COLO668 (cell line): ENCODE results near the gene ATP2A1.
"Not testable (repeated sequence)": the region's sequence is repeated elsewhere in the genome, so short reads cannot be mapped to it uniquely, and the experiment has no call there.

ENCODE experiments used
- DNase-seq: peaks from one replicate; lab custom pipeline; 2025; ENCODE audit not compliant: unreplicated experiment; lab: John Stamatoyannopoulos, UW

Gene ATP2A1

GRCh38 chr16:28858421-28858820 is 19.9 kb upstream of the ATP2A1 start:
- no peak for DNase-seq

DNA sequence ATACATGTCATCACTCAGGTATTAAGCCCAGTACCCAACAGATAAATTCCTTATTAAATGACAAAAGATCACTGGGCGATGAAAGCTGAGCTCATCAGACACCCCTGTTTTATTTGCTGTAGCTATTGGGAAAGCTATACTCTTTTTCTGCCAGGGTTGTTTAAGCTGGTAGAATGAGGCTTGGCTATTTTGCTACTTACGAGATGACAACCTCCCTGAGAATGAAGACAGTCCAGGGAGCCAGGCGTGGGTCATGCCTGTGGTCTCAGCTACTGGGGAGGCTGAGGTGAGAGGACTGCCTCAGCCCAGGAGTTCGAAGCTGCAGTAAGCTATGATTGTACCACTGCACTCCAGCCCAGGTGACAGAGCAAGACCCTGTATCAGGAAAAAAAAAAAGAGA is 19.0 kb upstream of the ATP2A1 start:
- no peak for DNase-seq

GRCh38 chr16:28863929-28864793 is 14.1 kb upstream of the ATP2A1 start:
- DNase-seq, result no peak

GRCh38 chr16:28865001-28865688 is 13.1 kb upstream of the ATP2A1 start:
- DNase-seq, result no peak

GRCh38 chr16:28865722-28866453 is 12.4 kb upstream of the ATP2A1 start:
- DNase-seq, result no peak

DNA sequence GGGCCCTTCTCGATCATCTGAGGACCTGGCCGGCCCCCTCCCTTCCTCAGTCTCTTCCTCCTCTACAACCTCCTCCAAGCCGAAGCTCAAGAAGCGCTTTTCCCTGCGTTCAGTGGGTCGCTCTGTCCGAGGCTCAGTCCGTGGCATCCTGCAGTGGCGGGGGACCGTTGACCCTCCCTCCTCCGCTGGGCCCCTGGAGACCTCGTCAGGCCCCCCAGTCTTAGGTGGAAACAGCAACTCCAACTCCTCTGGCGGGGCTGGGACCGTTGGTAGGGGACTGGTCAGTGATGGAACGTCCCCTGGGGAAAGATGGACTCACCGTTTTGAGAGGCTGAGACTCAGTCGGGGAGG is 11.9 kb upstream of the ATP2A1 start:
- no peak for DNase-seq

GRCh38 chr16:28867241-28867640 is 11.0 kb upstream of the ATP2A1 start:
- no peak for DNase-seq

GRCh38 chr16:28867646-28868045 is 10.6 kb upstream of the ATP2A1 start:
- DNase-seq, result not testable (repeated sequence)

DNA sequence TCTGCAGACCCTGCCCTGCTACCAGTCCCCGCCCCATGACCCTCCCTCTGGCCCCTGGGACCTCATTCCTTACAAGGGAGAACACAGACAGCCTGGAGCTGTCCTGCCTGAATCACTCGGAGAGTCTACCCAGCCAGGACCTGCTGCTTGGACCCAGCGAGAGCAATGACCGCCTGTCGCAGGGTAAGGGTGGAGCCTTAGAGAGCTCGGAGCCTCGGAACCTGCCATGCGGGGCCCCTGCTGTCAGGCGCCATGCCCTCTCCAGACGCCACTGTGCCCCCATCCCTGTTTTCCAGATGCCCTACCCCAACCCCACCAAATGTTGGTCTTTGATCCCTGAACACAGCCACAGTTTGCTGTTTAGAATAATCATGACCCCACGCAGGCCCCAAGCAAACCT is 9.1 kb upstream of the ATP2A1 start:
- no peak for DNase-seq

DNA sequence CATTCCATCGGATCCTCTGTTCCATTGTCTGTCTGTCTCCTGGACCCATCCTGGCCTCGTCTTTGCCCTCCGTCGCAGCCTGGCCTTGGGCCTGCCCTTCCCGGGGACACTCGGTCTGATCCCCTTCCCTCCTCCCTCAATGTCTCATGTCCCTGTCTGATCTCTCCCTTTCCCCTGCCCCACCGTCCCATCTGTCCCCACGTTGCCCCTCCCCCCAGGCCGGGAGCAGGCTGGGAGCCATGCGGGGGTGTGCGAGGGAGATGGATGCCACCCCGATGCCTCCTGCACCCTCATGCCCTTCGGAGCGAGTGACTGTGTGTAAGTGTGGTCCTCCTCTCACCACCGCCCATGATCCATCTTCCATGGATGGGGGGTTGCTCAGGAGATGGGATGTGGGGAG is 5.3 kb upstream of the ATP2A1 start:
- DNase-seq, result no peak

DNA sequence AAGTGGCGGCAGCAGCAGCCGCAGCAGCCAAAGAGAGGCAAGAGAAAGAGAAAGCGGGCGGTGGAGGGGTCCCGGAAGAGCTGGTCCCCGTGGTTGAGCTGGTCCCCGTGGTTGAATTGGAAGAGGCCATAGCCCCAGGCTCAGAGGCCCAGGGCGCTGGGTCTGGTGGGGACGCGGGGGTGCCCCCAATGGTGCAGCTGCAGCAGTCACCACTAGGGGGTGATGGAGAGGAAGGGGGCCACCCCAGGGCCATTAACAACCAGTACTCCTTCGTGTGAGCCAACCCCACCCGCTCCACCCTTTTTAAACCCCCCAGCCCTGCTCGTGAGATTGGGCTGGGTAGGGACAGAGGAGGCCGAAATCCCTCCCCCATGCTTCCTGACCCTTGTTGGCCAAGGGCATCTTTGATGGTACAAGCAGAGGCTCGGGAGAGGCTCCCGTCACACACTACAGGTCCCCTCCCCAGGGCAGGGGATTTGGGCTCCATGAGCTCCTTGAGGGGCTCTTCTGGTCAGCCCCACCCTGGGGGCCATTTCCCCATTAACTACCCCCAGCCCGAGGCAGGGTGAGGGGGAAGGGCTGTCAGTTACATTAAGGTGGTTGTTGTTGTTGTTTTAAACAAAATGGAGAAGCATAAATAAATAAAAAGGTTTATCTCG is 4.6 kb upstream of the ATP2A1 start:
- peak; percentile 26 for DNase-seq

GRCh38 chr16:28874406-28874805 is 3.9 kb upstream of the ATP2A1 start:
- DNase-seq, result no peak

DNA sequence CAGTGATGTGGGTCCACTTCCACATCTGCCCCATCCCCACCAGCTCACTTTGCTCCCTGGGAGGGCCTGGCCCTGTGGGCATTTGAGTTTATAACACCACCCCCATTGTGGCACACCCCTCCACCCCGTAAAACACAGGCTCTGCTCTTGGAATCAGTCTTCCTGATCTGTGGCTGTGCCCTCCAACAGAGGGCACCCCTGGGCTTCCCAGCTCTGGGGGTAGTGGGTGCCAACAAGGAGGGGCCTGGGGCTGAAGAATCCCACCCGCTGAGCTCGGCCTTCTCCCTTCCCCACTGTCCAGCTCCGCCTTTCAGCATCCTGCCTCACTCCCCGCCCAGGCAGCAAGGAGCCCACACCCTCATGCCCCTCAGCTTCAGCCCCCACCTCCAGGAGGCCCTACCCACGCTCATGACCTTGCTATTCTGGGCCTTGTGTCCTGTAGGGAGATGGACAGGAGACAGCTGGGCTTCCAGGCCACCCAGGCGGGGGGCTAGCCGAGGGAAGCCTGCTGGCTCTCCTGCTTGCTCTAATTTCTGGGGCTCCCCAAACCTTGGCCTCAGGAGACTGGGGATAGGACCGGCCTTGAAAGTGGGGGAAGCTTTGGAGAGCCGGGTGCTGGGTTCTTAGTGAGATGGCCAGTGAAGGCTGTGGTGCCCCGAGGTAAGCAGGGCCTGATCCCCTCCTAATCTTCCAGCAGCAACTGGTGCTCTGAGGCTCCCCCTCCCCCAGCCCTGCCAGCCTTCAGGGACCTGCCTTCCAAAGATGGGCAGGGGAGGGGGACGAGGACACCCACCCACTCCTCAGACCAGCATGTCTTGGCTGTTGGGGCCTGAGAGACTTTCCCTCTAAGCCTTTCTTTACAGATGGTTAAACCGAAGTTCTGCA is 2.9 kb upstream of the ATP2A1 start:
- DNase-seq, result no peak

GRCh38 chr16:28876019-28876659 is 2.1 kb upstream of the ATP2A1 start:
- no peak for DNase-seq

GRCh38 chr16:28876973-28877654 is 1.2 kb upstream of the ATP2A1 start:
- no peak for DNase-seq

GRCh38 chr16:28877655-28878000 is 660 bp upstream of the ATP2A1 start:
- DNase-seq, result no peak

DNA sequence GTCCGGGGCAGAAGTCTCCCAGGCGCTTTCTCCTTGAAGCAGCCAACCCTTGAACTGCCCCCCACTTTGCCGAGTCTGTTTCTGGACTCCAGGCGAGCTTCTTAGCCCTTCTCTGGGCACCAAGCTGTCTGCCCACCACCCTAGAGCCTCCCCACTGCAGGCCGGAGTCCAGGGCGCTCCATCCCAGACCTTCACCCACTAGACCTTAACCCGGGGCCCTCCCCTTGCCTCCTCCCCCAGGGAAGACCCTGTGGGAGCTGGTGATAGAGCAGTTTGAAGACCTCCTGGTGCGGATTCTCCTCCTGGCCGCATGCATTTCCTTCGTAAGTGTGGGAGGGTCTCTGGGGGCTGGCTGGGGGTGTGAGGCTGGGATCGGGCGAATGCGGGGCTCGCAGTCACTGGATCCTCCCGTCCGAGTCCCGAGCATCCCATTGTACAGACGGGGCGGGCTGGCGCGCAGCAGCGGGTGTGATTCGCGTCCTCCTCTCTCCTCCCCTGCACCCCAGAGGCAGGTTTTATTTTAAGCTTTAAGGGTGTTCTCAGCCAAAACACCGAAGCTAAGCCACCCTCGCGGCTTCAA is 1.1 kb downstream of the ATP2A1 start:
- DNase-seq, result no peak

DNA sequence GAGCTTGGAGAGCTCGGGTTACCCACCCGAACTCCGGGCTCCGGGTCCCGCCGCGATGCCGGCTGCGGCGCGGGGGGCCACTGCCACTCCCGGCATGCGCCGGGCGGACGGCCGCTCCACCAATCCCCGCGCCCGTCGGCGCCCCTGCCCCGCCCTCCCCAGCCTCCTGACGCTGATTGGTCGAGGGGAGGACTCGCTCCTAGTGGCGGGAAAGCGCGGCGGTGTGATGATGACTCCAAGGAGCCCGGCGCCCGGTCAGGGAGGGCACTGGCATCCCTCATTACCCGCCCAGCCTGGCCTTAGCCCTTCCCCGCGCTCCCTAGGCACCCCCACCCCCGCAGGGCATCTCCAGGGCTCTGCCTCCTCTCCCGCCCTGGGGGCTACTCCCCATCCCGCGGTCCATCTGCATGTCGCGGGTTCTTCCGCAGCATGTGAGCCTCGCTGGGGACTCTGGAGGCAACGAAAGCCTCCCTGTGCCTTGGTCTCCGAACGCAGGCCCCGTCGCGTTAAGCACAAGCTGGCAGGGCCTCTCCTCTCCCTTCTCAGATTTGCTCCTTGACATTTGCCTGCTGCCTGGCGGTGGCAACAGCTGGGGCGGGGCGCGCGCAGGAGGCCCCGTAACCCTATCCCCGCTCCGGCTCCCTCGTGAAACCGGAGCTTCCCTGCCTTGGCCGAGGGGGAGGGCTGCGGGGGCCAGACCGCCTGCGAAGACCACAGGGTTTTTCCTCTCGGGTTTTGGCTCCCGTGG is 1.7 kb downstream of the ATP2A1 start:
- DNase-seq, result peak; percentile 94

DNA sequence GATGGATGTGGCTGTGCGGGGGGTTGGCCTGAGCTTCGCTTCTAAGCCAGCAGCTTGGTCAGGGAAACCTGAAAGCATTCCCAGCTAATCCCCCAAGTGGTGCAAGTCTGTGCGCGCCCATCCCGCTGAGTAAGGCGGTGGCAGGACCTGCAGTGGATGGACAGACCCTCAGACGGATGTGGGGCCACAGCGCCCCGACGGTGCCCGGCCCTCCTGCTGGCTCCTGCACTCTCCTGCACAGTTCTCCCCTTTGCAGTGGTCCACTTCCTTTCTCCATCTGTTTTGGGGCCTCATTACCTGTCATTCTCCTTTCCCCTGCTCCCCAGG is 2.3 kb downstream of the ATP2A1 start:
- no peak for DNase-seq
